Glomerular endothelial cell (primary cell): ENCODE data around the gene SLC25A21. TPM values are rescaled to one million over a fixed set of nuclear protein-coding genes. Genes with fewer than 3 reads are reported as not detected.

Experiments
- DNase-seq: peaks from one replicate; pipeline ENCODE4 v3.0.0-alpha.2; 2011; ENCODE audit warnings: low read depth, low spot score; ENCODE audit errors: extremely low read depth
- total RNA-seq: library from RNA; depleted of rRNA; stranded (reverse); fragments of >200 nt; gene quantifications from 2 replicates; pipeline ENCODE4 v1.2.3, GENCODE V29; 2015

The SLC25A21 gene
- total RNA-seq, 1 donor from 2014 or later, result 0.58 TPM

DNA sequence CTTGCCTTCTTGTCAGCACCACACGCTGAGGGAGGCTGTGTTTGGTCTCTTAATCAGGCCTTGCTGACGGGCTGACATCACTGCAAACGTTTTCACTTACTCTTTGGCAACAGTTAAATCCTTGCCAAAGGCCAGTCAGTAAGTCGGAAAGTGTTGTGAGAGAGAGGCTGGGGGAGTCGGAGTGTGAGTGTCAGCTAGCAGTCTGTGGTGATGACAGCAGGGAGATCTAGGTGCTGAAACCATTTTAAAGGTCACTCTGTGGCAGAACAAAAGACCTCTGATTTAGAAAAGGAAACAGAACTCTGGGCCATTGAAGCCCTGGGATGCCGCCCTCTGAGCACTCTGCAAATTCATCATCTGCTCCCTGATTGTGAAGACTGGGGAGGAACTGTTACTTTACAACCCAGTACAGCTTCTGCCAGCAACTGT, 367.3 kb downstream of the SLC25A21 start:
- no peak for DNase-seq

DNA sequence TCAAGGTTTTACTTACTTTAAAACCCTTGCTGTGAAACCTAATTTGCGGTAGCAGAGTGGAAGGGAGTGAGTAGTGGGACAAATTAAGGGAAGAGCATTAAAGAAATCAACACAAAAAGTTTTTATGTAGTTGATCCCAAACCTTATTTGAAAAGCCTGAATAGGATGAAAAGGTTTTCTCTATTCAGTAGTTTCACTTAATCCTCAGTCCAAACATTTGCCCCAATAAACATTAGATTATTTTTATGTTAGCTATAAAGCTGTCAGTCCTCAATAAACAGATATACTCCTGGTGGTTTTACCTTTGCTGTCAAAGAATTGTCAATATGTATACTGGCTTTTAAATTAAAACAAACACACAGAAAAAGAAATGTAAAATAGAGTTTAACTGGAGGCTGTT, 374.8 kb downstream of the SLC25A21 start:
- no peak for DNase-seq

DNA sequence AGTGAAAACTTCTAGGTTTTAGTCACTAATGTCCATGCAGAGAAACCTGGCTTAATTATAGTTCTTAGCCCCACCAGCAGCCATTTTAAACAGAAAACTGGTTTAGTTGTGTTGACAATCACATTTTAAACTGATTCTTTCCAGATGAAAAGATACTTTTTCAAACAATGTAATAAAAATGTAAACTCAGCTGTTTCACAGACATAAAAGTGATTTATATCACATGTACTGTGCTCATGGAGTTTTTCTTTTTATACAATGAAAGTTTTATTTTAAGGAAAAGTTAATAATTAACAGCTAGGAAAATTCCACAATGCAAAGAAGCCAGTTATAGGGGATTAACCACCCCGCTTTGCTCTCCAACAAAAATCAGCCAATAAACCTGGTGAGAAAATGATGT, 381.0 kb downstream of the SLC25A21 start:
- no peak for DNase-seq

DNA sequence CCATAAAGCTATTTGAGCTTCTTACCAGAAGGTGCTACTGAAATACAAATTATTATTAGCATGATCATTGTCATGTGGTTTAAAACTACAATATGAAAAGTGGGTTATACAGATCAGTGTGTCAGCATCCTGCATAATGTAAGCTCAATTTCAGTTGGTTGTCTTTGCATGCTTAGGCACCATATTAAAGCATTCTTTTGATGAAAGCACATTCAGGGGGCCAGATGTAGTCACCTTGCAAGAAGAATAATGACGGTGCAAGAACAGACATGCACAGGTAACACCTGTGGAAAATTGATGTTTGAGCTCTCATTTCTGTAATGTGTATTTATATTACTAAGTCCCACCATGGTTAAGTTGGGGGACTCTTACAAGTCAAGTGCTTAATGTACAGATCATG, 386.9 kb downstream of the SLC25A21 start:
- DNase-seq, result no peak

DNA sequence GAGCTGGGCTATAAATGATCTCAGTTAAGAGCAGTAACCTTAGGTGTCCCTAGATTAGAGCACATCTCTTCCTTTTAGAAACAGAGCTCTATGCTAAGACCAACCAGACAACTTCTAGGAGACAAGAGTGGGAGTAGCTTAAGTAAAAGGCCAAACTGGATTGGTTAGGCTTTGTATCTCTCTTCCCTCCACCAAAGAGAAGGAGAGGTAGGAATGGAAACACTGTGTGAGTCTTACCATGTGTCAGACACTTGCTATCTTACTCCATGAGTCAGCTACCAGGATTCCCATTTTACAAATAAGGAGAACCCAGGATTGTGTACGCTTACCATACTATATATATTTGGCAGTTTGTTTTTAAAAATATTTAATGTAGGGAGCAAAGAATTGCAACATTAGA, 387.9 kb downstream of the SLC25A21 start:
- DNase-seq, result no peak

DNA sequence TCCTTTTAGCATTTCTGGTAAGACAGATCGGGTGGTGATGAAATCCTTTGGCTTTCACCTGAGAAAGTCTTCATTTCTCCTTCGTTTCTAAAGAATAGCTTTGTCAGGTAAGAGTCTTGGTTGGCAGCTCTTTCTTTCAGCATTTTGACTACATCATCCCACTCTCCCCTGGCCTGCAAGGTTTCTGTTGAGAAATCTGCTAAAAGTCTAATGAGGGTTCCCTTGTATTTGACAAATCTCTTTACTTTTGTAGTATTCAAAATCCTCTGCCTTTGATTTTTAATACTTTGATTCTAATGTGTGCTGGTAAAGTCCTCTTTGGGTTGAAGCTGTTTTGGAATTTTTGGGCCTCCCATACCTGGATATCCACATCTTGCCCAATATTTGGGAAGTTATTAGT, 390.5 kb downstream of the SLC25A21 start:
- DNase-seq, result no peak

DNA sequence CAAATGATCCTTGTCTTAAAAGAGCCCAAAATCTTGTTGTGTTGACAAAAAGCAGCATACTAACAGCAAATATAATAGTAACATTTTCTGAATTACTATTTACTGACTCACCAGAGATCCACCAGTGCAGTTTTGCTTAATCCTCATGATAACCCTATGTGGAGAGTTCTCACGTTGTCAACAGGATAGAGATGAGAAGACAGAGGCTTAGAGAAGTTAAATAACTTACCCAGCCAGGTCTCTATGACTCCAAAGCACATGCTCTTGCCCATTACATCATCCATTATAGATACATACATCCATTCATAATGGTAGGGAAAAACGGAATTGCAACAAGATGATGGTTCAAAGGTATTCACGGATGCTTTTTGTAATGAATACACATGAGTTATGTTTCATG, 398.8 kb downstream of the SLC25A21 start:
- no peak for DNase-seq

DNA sequence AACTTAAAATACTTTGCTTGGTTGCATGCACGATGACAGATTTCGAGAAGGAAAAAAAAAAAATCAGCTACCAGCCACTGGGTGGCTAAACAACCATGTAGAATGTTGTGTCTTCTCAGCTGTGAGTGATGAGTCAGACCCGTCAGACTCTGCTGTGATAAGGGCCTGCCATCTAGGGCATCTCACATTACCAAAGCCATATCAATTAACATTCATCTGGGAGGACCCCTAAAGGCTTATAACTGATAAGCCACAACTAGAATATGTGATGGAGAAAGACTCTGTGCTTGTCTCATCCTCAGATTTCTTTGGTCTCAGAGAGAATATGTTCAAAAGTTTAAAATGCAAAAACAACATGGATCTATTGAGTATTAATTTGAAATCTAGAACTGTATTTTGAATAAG, 399.3 kb downstream of the SLC25A21 start:
- no peak for DNase-seq

DNA sequence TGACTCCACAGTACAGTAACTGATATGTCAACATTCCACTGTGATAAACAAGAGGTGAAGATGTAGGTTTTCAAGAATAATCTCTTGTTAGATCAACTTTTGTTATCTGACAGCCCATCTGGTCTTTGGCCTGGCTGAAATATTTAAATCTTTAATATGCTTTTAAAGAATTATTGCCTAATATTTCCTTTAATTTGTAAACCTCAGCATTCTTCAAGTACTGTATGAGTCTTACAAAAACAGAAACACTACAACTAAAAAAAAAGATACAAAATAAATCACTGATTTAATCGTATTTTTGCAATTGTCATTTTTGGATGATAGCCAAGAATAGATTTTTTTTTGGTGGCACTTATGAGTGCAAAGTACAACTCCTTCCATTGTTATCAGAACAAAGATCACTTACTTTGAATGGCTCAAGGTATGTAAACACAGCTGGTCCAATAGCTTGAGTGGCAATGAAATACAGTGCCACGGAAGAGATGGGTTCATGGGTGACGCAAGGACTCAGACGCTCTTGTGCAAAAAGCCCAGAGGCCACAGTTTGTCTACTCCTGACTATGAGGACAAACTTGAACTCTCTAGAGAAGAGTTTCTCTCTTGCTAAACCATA, 401.3 kb downstream of the SLC25A21 start:
- DNase-seq, result no peak

DNA sequence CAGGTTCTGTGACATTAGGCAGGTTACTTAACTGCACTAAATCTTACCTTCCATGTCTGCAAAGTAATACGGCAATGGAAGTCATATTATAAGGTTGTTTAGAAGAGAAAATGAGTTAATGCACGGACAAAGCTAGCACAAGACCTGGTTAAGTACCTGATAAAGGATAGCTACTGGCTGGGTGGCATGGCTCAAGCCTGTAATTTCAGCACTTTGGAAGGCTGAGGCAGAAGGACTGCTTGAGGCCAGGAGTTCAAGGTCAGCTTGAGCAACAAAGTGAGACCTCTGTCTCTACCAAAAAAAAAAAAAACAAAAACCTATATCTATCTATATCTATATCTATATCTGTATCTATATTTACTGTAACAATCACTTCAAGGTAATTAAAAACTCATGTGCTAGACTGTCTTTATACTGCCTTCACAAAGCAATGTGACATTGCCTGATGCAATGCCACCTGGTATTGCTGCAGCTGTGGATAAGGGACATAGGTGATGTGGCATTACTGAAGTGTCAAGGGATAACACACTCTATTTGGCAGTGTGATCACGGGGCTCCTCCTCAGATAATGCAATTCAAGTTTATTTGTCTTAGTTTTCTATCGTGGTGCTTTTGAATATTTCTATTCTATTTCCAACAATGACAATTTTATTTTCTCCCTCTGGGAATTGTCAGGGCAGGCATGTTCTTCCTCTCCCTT, 403.6 kb downstream of the SLC25A21 start:
- DNase-seq, result no peak

DNA sequence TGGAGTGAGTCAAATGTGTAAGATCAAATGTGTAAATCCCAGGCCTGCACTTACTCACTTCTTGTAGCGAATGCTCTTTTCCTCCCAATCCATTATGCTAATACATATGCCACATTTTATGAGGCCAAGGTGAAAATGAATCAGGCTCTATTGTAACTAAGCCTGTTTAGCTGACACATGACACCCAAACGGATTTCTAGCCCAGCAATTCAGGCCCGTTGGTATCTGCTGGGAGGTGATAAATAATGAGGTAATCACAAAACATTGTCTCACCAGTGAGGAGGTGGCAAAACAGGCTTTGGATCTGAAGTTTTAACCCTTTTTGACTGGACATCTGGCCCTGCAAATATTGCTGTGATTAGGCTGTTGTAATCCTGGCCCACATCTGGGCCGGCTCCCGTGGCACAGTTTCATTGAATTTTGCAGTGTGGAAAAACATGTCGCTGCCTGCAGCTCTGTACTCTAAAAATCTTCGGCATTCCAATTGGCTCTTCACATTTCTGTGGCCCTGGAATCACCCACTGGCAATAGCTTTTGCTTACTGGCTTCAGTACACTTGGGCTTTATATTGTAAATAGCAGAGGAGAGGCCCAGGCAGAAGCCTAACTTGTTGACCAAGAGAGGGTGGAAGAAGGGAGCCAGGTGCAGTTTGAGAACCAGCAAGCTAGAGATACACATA, 404.7 kb downstream of the SLC25A21 start:
- no peak for DNase-seq

DNA sequence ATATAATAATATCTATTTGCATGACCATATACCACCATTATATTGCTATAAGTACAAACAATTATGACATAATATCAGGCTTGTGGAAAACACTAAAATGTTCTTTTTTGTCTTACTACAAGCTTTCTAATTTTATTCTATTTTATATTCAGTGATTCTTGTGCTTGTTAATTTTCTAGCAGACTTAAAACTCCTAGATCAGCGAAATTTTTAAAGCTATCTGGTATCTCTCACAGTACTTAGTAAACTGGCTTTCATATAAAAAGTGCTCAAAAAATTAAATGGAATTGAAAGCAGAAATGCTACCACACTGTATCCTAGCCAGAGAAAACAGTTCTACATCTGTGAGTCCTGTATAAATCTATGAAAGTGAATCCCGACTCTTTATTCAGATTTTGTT, 405.4 kb downstream of the SLC25A21 start:
- DNase-seq, result no peak

DNA sequence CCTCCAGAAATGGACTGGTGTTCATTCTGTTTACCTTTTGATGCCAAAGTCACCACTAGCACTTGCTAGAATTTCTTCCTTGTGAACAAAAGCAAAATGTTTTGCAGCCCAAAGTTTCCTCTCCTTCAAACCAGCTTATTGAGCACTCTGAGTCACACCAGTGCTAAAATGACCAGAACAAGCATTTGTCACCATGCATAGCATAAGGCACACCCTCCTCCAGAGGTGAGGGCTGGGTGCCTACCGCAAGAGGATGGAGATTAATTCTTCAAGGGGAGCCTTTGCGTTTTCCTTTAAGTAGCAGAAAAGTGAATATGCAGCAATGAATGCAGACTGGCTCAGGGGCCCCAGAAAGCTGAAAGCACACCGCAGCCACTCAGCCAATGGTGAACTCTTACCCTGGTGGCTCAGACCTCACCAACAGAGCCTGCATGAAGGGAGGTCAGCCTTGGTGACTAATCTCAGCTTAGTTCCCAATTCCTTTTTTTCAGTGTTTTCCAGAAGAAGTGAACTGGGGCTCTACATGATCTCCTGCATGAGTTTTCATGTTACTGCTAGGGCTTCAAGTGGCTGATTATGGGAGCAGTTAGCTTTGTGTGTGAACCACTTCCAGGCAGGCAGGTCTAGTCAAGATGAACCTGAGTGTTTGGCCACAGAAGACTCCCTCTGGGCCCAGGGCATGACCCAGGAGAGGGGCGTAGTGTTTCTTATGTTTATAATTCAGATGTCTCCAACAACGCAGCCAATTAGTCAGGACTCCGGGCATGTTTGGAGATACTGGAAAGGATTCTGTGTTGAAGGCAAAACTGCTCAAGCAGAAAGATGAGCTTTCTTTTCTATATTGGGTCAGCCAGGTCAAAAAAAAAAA, 414.4 kb downstream of the SLC25A21 start:
- no peak for DNase-seq

DNA sequence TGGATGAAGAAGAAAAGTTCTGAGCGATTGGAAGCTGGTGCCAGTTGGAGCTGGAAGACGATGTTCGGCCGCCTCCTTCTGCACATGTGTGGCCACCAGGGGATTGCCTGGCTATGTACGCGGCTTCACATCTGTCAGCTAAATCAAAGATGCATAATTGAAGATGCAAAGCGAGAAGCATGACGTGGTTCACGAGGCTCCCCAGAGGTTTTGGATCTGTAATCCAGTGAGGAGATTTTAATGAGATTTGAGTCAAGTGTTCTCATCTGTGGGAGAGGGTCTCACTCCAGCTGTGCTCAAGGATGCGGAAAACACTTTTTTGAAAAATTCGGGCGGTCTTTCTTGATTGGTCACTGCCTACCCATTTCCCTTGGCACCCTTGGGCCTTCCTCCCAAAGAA, 416.2 kb downstream of the SLC25A21 start:
- no peak for DNase-seq

DNA sequence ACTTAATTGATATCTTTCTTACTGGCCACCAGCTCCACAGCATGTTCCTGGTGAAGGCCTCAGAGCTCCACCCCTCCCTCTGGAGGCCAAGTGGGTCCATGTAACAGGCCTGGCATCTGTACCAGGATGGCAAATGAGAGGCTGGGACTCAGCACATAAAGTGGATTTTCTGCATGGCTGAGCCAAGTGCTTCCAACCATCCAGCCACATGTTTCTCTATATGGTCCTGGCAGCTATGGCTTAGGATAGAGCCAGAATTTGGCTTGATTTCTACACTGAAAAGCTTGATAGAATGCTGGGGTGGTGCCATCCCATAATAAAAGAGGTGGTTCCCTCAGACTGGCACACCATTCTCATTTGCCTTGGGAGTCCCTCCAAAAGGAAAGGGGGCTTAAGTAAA, 416.6 kb downstream of the SLC25A21 start:
- DNase-seq, result no peak

DNA sequence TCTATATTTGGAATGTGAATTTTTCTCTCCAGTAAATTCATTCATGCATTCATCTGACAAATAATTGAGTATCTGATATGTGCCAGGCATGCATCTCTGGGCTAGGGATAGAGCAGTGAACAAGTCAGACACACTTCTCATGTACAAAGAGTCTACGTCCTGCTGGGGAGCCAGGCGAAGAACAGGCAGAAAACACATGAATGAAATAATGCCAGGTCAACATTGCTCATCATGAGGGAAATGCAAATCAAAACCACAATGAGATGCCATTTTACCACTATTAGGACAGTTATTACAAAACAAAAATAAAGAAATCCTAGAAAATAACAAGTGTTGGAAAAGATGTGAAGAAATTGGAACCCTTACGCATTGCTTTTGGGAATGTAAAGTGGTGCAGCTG, 420.5 kb downstream of the SLC25A21 start:
- DNase-seq, result no peak

DNA sequence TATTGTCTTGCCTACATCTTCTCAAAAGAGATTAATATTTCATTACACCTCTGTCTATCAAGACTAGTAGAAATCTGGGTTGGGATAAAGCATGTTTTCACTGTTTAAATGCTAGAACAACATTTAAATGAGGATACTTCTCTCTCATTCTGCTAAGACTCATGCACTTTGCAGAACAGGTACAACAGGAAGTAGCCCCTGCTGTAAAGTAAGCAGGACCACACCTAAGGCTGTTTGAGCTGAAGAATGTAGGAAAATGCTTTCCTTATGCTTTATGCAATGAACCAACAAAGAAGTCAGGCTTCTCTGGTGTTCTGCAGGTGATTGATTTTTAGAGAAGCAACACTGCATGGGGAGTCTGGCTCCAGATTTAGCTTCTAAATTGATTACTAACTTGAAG, 421.3 kb downstream of the SLC25A21 start:
- DNase-seq, result no peak

DNA sequence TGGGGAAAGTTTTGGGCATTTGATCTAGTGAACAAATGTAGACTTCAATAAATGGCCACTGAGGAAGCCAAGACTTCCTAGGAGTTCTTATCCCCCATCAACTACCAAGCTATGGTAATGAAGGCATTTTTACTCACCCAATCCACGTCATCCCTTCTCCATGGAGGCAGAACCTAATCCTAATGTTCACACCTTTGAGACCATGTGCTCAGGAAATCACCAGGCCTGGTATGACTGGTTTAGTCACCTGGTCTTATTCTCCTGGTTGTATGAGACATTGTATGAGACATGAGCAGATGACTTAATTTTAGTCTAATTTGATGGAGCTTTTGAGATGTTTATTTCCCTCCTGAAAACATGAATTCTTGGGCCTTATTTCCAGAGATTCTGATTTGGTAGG, 422.2 kb downstream of the SLC25A21 start:
- DNase-seq, result no peak

DNA sequence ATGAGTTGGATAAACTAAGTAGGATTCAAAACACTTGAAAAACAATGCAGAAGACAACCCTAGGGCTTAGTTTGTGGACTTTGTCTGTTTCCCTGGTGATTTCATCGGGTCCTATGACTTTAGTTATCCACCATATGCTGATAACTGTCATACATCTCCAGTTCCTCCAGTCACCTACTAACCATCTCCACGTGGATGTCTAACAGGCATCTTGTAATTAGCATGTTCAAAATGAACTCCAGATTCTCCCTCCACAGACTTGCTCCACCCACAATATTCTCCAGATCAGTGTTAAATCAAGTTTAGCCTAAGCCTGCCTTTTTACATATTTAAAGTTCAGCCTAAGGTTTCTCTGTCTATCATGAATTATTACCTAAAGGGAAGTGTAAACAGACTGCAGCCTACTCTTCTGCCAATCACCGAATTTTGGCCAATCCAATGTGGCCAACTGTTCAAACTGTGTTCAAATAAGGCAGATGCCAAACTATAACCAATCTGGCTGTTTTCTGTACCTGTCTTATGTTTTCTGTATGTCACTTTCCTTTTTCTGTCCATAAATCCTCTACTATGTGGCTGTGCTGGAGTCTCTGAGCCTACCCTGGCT, 423.7 kb downstream of the SLC25A21 start:
- no peak for DNase-seq

DNA sequence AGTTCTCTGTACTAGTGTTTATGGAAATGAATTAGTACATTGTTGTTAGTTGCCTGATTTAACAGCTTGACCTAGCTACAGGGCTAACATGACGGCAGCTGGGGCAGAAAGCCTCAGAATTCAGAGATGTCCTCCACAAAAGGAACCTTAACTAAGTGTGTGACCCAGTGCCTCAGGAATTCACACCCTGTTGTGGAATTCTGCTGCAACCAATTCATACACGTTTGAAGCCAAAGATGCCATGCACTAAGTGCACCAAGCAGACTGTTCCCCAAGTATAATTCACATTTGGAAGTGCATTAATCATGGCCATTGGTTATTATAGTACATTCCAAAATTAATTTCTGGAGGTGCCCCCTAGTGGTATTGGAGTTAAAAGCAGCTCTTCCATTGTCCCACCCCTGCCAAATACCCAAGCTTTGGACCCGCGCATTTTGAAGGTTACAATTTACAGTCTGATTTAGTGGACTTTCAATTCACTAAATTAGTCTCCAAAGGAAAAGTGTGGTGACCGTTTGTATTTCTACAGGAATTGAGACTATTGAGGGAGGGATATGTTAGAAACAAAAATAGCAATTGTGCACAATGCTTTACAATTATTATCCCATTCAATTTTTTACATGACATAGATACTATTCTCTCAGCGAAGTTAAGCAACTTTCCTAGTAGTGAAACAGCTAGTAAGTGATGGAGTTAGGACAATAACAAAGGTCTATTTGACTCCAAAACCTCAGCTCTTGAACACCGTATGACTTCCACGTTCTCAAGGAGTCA, 424.8 kb downstream of the SLC25A21 start:
- no peak for DNase-seq
